ENCODE data around the gene SAXO1.
A peak's percentile ranks its signal among the peaks of the same experiment; 100 is the strongest.
"Not testable (repeated sequence)": the region's sequence is repeated elsewhere in the genome, so short reads cannot be mapped to it uniquely, and the experiment has no call there.

The SAXO1 gene

GRCh38 chr9:19033015-19033414 lies at the start of gene SAXO1:
TSS of gene SAXO1 (minus strand) at chr9:19033209. CDS start at chr9:19032908, 301 bp downstream.
- DNase-seq (ENCODE audit: low read depth, low spot score): no peak

GRCh38 chr9:19074836-19075235 lies 41.8 kb upstream of the SAXO1 start:
- DNase-seq (ENCODE audit: low read depth, low spot score): peak; percentile 29

GRCh38 chr9:19074229-19074628 lies 41.2 kb upstream of the SAXO1 start:
- DNase-seq (ENCODE audit: low read depth, low spot score): no peak

GRCh38 chr9:19057033-19057432 lies 24.0 kb upstream of the SAXO1 start:
- DNase-seq (ENCODE audit: low read depth, low spot score): no peak

- peak; percentile 7 for DNase-seq (ENCODE audit: low read depth, low spot score)
These were observed 17.9 kb upstream of the SAXO1 start for GRCh38 chr9:19050637-19051591.

- peak; percentile 52 for DNase-seq (ENCODE audit: low read depth, low spot score)
These were observed 17.1 kb upstream of the SAXO1 start for GRCh38 chr9:19049917-19050636.

GRCh38 chr9:19048966-19049916 lies 16.2 kb upstream of the SAXO1 start, which contains the start of gene RRAGA:
TSS of gene RRAGA (plus strand) at chr9:19049427. CDS start at chr9:19049660, 233 bp downstream.
- peak; percentile 98 for DNase-seq (ENCODE audit: low read depth, low spot score)

GRCh38 chr9:19036611-19037010 lies 3.6 kb upstream of the SAXO1 start:
- no peak for DNase-seq (ENCODE audit: low read depth, low spot score)

- DNase-seq (ENCODE audit: low read depth, low spot score): no peak
These were observed 603 bp downstream of the SAXO1 start for GRCh38 chr9:19032406-19032805.

- no peak for DNase-seq (ENCODE audit: low read depth, low spot score)
These were observed 2.1 kb downstream of the SAXO1 start for GRCh38 chr9:19030899-19031298.

GRCh38 chr9:19028835-19029451 lies 4.1 kb downstream of the SAXO1 start:
- peak; percentile 82 for DNase-seq (ENCODE audit: low read depth, low spot score)

- DNase-seq (ENCODE audit: low read depth, low spot score): no peak
These were observed 5.2 kb downstream of the SAXO1 start for GRCh38 chr9:19027825-19028224.

- DNase-seq (ENCODE audit: low read depth, low spot score): no peak
These were observed 6.6 kb downstream of the SAXO1 start for GRCh38 chr9:19026375-19026774.

GRCh38 chr9:19023078-19023477 lies 9.9 kb downstream of the SAXO1 start:
- no peak for DNase-seq (ENCODE audit: low read depth, low spot score)

GRCh38 chr9:19022206-19022605 lies 10.8 kb downstream of the SAXO1 start:
- no peak for DNase-seq (ENCODE audit: low read depth, low spot score)

- not testable (repeated sequence) for DNase-seq (ENCODE audit: low read depth, low spot score)
These were observed 11.4 kb downstream of the SAXO1 start for GRCh38 chr9:19021649-19022048.

- no peak for DNase-seq (ENCODE audit: low read depth, low spot score)
These were observed 12.0 kb downstream of the SAXO1 start for GRCh38 chr9:19020886-19021455.

GRCh38 chr9:19018201-19018600 lies 14.8 kb downstream of the SAXO1 start:
- no peak for DNase-seq (ENCODE audit: low read depth, low spot score)

GRCh38 chr9:19009391-19009965 lies 23.5 kb downstream of the SAXO1 start:
- DNase-seq (ENCODE audit: low read depth, low spot score): no peak

- DNase-seq (ENCODE audit: low read depth, low spot score): no peak
These were observed 32.9 kb downstream of the SAXO1 start for GRCh38 chr9:19000133-19000532.
